ENCODE measurements around the gene COIL. TPM values are rescaled to one million over a fixed set of nuclear protein-coding genes. Genes with fewer than 3 reads are reported as not detected.

The COIL gene
- total and polyA plus RNA-seq, 2 donors (not counting 1 experiment from before 2014, with no cell fraction given), result 3.7 to 19.8 TPM

GRCh38 chr17:56909742-56910508, 50.9 kb downstream of the COIL start:
- H3K27me3 ChIP-seq (replicated peaks in 1 of 4; ENCODE audit: control extremely low read depth in 1 of 4, control insufficient read depth in 3 of 4, insufficient read depth in 4 of 4, low read length in 3 of 4), result no peaks in the 10 kb centered on the region
- H3K79me2 ChIP-seq (ENCODE audit: control insufficient read depth, insufficient read depth, low read length), result peaks cover 77% of the 10 kb centered on the region
- peaks cover 5 to 26% of the 10 kb centered on the region in 2 experiments for H3K36me3 ChIP-seq (replicated peaks in 1 of 2; ENCODE audit: control extremely low read depth in 1 of 2, control insufficient read depth in 1 of 2, extremely low read depth in 1 of 2, insufficient read depth in 2 of 2, low read length in 1 of 2)
- DNase-seq (no peak), ATAC-seq (ENCODE audit: low read depth) (no peak)
- no peaks in the 10 kb centered on the region for H3K27me3 Mint-ChIP-seq
- intact Hi-C loops (cut with micrococcal nuclease), result no loop called here
- ChIA-PET CTCF (interaction anchor here (1.2 to 1.5 kb wide), 3 partner anchors 12 to 16 kb away, joined by 3 to 4 read pairs (median 4); no protein-coding TSS in a partner anchor), POLR2A (interaction anchor here (0.7 kb wide), 1 partner anchor 1182 kb away, joined by 4 read pairs; no protein-coding TSS in a partner anchor)
- peak overlapping the region; percentile 67 for H3K27ac Mint-ChIP-seq
- H3K4me3 ChIP-seq (ENCODE audit: control extremely low read depth in 1 of 5, extremely low read depth in 1 of 5, insufficient read depth in 1 of 5, low read depth in 2 of 5, low read length in 4 of 5), result no peak overlapping the region
- WGBS (ENCODE audit: insufficient coverage), result 94% methylated on average over 5 of the region's 6 CpGs
- peak overlapping the region; percentile 11 for H3K9ac ChIP-seq (ENCODE audit: low read length)
- H3K4me1 Mint-ChIP-seq, result peaks cover 78% of the 10 kb centered on the region
- TF ChIP-seq, protein P1, sequence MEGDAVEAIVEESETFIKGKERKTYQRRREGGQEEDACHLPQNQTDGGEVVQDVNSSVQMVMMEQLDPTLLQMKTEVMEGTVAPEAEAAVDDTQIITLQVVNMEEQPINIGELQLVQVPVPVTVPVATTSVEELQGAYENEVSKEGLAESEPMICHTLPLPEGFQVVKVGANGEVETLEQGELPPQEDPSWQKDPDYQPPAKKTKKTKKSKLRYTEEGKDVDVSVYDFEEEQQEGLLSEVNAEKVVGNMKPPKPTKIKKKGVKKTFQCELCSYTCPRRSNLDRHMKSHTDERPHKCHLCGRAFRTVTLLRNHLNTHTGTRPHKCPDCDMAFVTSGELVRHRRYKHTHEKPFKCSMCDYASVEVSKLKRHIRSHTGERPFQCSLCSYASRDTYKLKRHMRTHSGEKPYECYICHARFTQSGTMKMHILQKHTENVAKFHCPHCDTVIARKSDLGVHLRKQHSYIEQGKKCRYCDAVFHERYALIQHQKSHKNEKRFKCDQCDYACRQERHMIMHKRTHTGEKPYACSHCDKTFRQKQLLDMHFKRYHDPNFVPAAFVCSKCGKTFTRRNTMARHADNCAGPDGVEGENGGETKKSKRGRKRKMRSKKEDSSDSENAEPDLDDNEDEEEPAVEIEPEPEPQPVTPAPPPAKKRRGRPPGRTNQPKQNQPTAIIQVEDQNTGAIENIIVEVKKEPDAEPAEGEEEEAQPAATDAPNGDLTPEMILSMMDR (IDR thresholded peaks at IDR 0.05), result no peak
- no peak for TF ChIP-seq EZH2 (IDR thresholded peaks at IDR 0.05; ENCODE audit: borderline replicate concordance, insufficient read depth, low read depth, low read length, poor library complexity, severe bottlenecking)
- no peaks in the 10 kb centered on the region for H3K9me3 Mint-ChIP-seq (ENCODE audit: insufficient read depth)
- H3K4me2 ChIP-seq (replicated peaks; ENCODE audit: low read depth, low read length, poor library complexity, severe bottlenecking), result peak overlapping the region; percentile 55
- peaks cover 40% of the 10 kb centered on the region for H4K20me1 ChIP-seq (ENCODE audit: control insufficient read depth, insufficient read depth, low read length, poor library complexity, severe bottlenecking)
- peak overlapping the region; percentile 20 for H3K4me3 Mint-ChIP-seq
- H3K27ac ChIP-seq (ENCODE audit: low read length in 2 of 2), result peak overlapping the region; percentile 37 to 76
- peaks cover 60 to 72% of the 10 kb centered on the region in 2 donors for H3K4me1 ChIP-seq (ENCODE audit: control insufficient read depth in 2 of 2, insufficient read depth in 2 of 2, low read length in 2 of 2)
- H3K9me3 ChIP-seq (ENCODE audit: control extremely low read depth in 1 of 3, control insufficient read depth in 2 of 3, insufficient read depth in 1 of 3, low read length in 2 of 3), result no peaks in the 10 kb centered on the region
- no peak overlapping the region for H2AFZ ChIP-seq (ENCODE audit: insufficient read depth, low read depth, low read length, poor library complexity, severe bottlenecking)

Measured in B cell (primary cell).